ENCODE data around the gene TRIO.

DNA sequence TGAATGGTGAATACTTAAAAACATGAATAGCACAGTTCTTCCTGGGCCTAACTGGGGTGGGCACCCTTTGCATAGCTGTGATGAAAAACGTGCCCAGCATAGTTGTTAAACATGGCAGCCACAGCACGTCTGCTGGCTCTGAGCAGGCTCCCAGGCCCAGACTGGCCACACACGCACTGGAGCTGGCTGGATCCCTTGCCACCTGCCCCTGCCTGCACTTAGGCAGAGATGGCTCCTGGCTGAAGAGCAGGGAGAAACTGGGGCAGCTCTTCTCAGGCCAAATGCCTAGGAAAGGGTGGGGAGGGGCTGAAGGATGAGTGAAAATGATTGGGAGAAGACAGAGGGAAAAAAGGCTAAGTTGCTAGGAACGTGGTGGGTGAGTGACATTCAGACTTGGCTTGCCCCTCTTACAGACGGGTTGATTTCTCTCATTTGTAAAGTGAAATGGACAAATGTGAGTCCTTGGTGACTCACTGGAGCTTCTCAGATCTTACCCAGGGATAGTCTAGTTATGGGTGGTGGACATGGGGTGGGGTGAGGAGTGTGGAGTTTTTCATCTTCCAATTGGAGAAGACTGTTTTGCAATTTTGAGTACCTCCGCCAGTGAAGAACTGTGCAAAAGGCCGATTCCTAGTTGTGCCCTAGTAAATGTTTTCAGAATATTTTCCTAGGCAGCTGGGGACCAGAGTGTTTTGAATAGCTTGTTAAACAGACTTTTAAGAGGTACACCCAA lies 42.4 kb downstream of the TRIO start:
- no peak for TF ChIP-seq POLR2A (IDR thresholded peaks at IDR 0.05)
- TF ChIP-seq, protein P1, sequence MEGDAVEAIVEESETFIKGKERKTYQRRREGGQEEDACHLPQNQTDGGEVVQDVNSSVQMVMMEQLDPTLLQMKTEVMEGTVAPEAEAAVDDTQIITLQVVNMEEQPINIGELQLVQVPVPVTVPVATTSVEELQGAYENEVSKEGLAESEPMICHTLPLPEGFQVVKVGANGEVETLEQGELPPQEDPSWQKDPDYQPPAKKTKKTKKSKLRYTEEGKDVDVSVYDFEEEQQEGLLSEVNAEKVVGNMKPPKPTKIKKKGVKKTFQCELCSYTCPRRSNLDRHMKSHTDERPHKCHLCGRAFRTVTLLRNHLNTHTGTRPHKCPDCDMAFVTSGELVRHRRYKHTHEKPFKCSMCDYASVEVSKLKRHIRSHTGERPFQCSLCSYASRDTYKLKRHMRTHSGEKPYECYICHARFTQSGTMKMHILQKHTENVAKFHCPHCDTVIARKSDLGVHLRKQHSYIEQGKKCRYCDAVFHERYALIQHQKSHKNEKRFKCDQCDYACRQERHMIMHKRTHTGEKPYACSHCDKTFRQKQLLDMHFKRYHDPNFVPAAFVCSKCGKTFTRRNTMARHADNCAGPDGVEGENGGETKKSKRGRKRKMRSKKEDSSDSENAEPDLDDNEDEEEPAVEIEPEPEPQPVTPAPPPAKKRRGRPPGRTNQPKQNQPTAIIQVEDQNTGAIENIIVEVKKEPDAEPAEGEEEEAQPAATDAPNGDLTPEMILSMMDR (IDR thresholded peaks at IDR 0.05), result no peak
